HepG2 (cell line): ENCODE measurements around the gene AADAT. TPM values are rescaled to one million over a fixed set of nuclear protein-coding genes. Genes with fewer than 3 reads are reported as not detected.

ENCODE experiments used
- ETS1 ChIP-seq: sonication (generic); formaldehyde crosslinking; IDR thresholded peaks from 2 replicates; pipeline ENCODE4 v1.4.0; 2020; ENCODE audit warnings: missing genetic modification reagents
- GRHL1 ChIP-seq: sonication (generic); formaldehyde crosslinking; conservative IDR thresholded peaks from 2 replicates; pipeline ENCODE4 v1.8.0; 2022; ENCODE audit warnings: missing genetic modification reagents
- JUND ChIP-seq: sonication (generic); formaldehyde crosslinking; IDR thresholded peaks from 2 replicates; pipeline ENCODE4 v1.8.0; 2022; ENCODE audit warnings: mild to moderate bottlenecking, missing genetic modification reagents
- KDM1A ChIP-seq: IDR thresholded peaks from 2 replicates; pipeline ENCODE4 v1.6.1; 2016; ENCODE audit warnings: missing compliant biosample characterization
- KLF13 ChIP-seq: sonication (generic); formaldehyde crosslinking; IDR thresholded peaks from 2 replicates; pipeline ENCODE4 v1.4.0; 2020; ENCODE audit warnings: mild to moderate bottlenecking, missing genetic modification reagents
- PHF8 ChIP-seq: sonication (generic); formaldehyde crosslinking; IDR thresholded peaks from 2 replicates; pipeline ENCODE4 v1.5.0; 2020; ENCODE audit warnings: missing genetic modification reagents
- RAD21 ChIP-seq: fragments of 450-650 bp; formaldehyde crosslinking; IDR thresholded peaks from 2 replicates; pipeline ENCODE4 v1.5.0; 2020; ENCODE audit warnings: mild to moderate bottlenecking
- SNAPC2 ChIP-seq: sonication (generic); formaldehyde crosslinking; IDR thresholded peaks from 2 replicates; pipeline ENCODE4 v1.8.1; 2022; ENCODE audit warnings: mild to moderate bottlenecking, missing genetic modification reagents
- TRIM22 ChIP-seq: fragments of 450-650 bp; IDR thresholded peaks from 2 replicates; pipeline ENCODE4 v1.6.1; 2017
- TSC22D2 ChIP-seq: sonication (generic); formaldehyde crosslinking; IDR thresholded peaks from 2 replicates; pipeline ENCODE4 v1.5.1; 2020; ENCODE audit warnings: missing genetic modification reagents, mild to moderate bottlenecking, borderline replicate concordance
- ZBTB44 ChIP-seq: sonication (generic); formaldehyde crosslinking; IDR thresholded peaks from 2 replicates; pipeline ENCODE4 v1.4.0; 2020; ENCODE audit warnings: missing genetic modification reagents
- ZFP1 ChIP-seq: IDR thresholded peaks from 2 replicates; pipeline ENCODE4 v1.6.1; 2016
- ZKSCAN8 ChIP-seq: IDR thresholded peaks from 2 replicates; pipeline ENCODE4 v1.6.1; 2016; ENCODE audit warnings: borderline replicate concordance, missing genetic modification reagents, missing compliant biosample characterization
- ZMYM3 ChIP-seq: sonication (generic); formaldehyde crosslinking; IDR thresholded peaks from 2 replicates; pipeline ENCODE4 v1.5.1; 2020; ENCODE audit warnings: mild to moderate bottlenecking, missing genetic modification reagents
- ZNF20 ChIP-seq: sonication (generic); formaldehyde crosslinking; IDR thresholded peaks from 2 replicates; pipeline ENCODE4 v1.4.0; 2020; ENCODE audit warnings: mild to moderate bottlenecking, moderate library complexity, missing genetic modification reagents
- ZNF609 ChIP-seq: sonication (generic); formaldehyde crosslinking; IDR thresholded peaks from 2 replicates; pipeline ENCODE4 v1.4.0; 2020; ENCODE audit warnings: mild to moderate bottlenecking, missing genetic modification reagents, borderline replicate concordance
- polyA plus RNA-seq, 8 experiments: library from polyadenylated mRNA; depleted of rRNA in 3 of 8; stranded (reverse) in 7 of 8; unstranded in 1 of 8; fragments of >200 nt; fragmentation: Illumina TruSeq in 4 of 8; extraction: Trizol in 4 of 8; gene quantifications; 2 replicates each; pipeline versions ENCODE4 v1.2.1 to v1.2.3, GENCODE V29; 2011 to 2016; ENCODE audit warnings: low read depth in 4 of 8, missing spikeins in 1 of 8, mixed read lengths in 1 of 8; ENCODE audit not compliant: insufficient read depth in 1 of 8
- total RNA-seq, 5 experiments: library from RNA; depleted of rRNA; stranded (reverse); fragments of >200 nt; fragmentation: Illumina TruSeq; extraction: Trizol; gene quantifications; 2 replicates each; pipeline ENCODE4 v1.2.3, GENCODE V29; 2016; ENCODE audit warnings: low read depth in 1 of 5
- TF ChIP-seq, protein P1 (sequence below): sonication (generic); formaldehyde crosslinking; IDR thresholded peaks from 2 replicates; pipeline ENCODE4 v1.5.0; 2020; ENCODE audit warnings: mild to moderate bottlenecking, missing genetic modification reagents, moderate library complexity

Gene AADAT
- total and polyA plus RNA-seq, 2 of the 13 experiments (the other 11 are each of a cell fraction or from before 2014, with no cell fraction given): 6.1 to 9.1 TPM

GRCh38 chr4:170026253-170027021 lies 63.3 kb downstream of the AADAT start, which contains the start of gene MFAP3L (continued):
- no peak for TF ChIP-seq KLF13 (CRISPR knock-in tag)
- TF ChIP-seq PHF8: peak; percentile 67
- TF ChIP-seq ZBTB44: no peak
- TF ChIP-seq SNAPC2 (CRISPR knock-in tag): no peak
- no peak; the same call in 1 of the 2 replicates for TF ChIP-seq ZMYM3
- no peak for TF ChIP-seq ZNF20 (CRISPR knock-in tag)
- TF ChIP-seq ETS1 (CRISPR knock-in tag): no peak
- no peak for TF ChIP-seq GRHL1 (CRISPR knock-in tag)
- no peak for TF ChIP-seq TRIM22
- TF ChIP-seq KDM1A (CRISPR knock-in tag): no peak
- TF ChIP-seq JUND (CRISPR knock-in tag): no peak
- peak; percentile 45; the same call in 1 of the 2 replicates for TF ChIP-seq RAD21
- TF ChIP-seq TSC22D2: no peak
- no peak for TF ChIP-seq ZKSCAN8
- no peak for TF ChIP-seq ZFP1
- TF ChIP-seq, protein P1, sequence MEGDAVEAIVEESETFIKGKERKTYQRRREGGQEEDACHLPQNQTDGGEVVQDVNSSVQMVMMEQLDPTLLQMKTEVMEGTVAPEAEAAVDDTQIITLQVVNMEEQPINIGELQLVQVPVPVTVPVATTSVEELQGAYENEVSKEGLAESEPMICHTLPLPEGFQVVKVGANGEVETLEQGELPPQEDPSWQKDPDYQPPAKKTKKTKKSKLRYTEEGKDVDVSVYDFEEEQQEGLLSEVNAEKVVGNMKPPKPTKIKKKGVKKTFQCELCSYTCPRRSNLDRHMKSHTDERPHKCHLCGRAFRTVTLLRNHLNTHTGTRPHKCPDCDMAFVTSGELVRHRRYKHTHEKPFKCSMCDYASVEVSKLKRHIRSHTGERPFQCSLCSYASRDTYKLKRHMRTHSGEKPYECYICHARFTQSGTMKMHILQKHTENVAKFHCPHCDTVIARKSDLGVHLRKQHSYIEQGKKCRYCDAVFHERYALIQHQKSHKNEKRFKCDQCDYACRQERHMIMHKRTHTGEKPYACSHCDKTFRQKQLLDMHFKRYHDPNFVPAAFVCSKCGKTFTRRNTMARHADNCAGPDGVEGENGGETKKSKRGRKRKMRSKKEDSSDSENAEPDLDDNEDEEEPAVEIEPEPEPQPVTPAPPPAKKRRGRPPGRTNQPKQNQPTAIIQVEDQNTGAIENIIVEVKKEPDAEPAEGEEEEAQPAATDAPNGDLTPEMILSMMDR (CRISPR knock-in tag): peak; percentile 40; the same call in 1 of the 2 replicates
- TF ChIP-seq ZNF609 (CRISPR knock-in tag): no peak
